Keratinocyte (primary cell): Measurements from ENCODE around the gene MAML2. TPM values are rescaled to one million over a fixed set of nuclear protein-coding genes. Genes with fewer than 3 reads are reported as not detected.

Experiments used
- DNase-seq: peaks from one replicate; pipeline ENCODE4 v3.0.0-alpha.2; 2011; ENCODE audit warnings: low read depth, missing footprints, low spot score
- FAIRE-seq: peaks from 2 replicates; lab custom pipeline; 2011; peaks lifted over from hg19 to GRCh38; lab: Jason Lieb, UNC
- H2AFZ ChIP-seq: 2 replicates; pipeline ENCODE4 v1.6.0; 2012; ENCODE audit warnings: low read length, control low read depth, inconsistent platforms; ENCODE audit not compliant: control insufficient read depth
- H3K27ac ChIP-seq: 2 replicates; pipeline ENCODE4 v1.5.1; 2011; ENCODE audit warnings: low read length; ENCODE audit not compliant: control insufficient read depth, insufficient read depth
- H3K27me3 ChIP-seq: 3 replicates; pipeline ENCODE4 v1.6.0; 2011; ENCODE audit warnings: low read length; ENCODE audit not compliant: control insufficient read depth, insufficient read depth; ENCODE audit errors: extremely low read depth
- H3K36me3 ChIP-seq, 2 experiments: 2 replicates in 1 of 2; 3 replicates in 1 of 2; pipeline ENCODE4 v1.5.1; 2011; ENCODE audit warnings: low read length in 2 of 2, mild to moderate bottlenecking in 1 of 2; ENCODE audit not compliant: control insufficient read depth in 2 of 2, insufficient read depth in 2 of 2; ENCODE audit errors: extremely low read depth in 1 of 2
- H3K4me1 ChIP-seq: 3 replicates; pipeline ENCODE4 v1.5.1; 2011; ENCODE audit warnings: low read length; ENCODE audit not compliant: control insufficient read depth, insufficient read depth; ENCODE audit errors: extremely low read depth
- H3K4me2 ChIP-seq: 3 replicates; pipeline ENCODE4 v1.6.0; 2011; ENCODE audit warnings: low read depth, low read length; ENCODE audit not compliant: control insufficient read depth, insufficient read depth; ENCODE audit errors: extremely low read depth
- H3K4me3 ChIP-seq, 3 experiments: fragments of 200-600 bp in 1 of 3; sonication (generic) in 1 of 3; 2 replicates in 2 of 3; 3 replicates in 1 of 3; pipeline ENCODE4 v1.5.1; 2011 to 2016; ENCODE audit warnings: low read length in 3 of 3, mild to moderate bottlenecking in 3 of 3, control low read depth in 2 of 3, inconsistent platforms in 1 of 3, low read depth in 1 of 3, mixed read lengths in 1 of 3, mixed run types in 1 of 3, moderate library complexity in 1 of 3; ENCODE audit not compliant: control insufficient read depth in 2 of 3, insufficient read depth in 2 of 3; ENCODE audit errors: extremely low read depth in 1 of 3
- H3K79me2 ChIP-seq: 2 replicates; pipeline ENCODE4 v1.6.0; 2012; ENCODE audit warnings: low read length; ENCODE audit not compliant: control insufficient read depth, insufficient read depth
- H3K9ac ChIP-seq: 3 replicates; pipeline ENCODE4 v1.6.0; 2011; ENCODE audit warnings: low read length; ENCODE audit not compliant: control insufficient read depth, insufficient read depth; ENCODE audit errors: extremely low read depth
- H3K9me1 ChIP-seq: 3 replicates; pipeline ENCODE4 v1.6.0; 2011; ENCODE audit warnings: low read length; ENCODE audit not compliant: control insufficient read depth, insufficient read depth; ENCODE audit errors: extremely low read depth
- H3K9me3 ChIP-seq: 2 replicates; pipeline ENCODE4 v1.5.1; 2012; ENCODE audit warnings: low read depth, low read length; ENCODE audit not compliant: control insufficient read depth
- H4K20me1 ChIP-seq: 3 replicates; pipeline ENCODE4 v1.6.0; 2011; ENCODE audit warnings: low read length; ENCODE audit not compliant: control insufficient read depth, insufficient read depth; ENCODE audit errors: extremely low read depth
- CTCF ChIP-seq, 3 experiments: IDR thresholded peaks in 1 of 3; conservative IDR thresholded peaks in 1 of 3; optimal IDR thresholded peaks in 1 of 3; 2 replicates in 2 of 3; 3 replicates in 1 of 3; pipeline versions ENCODE3 to v1.5.1; 2011; ENCODE audit warnings: low read length in 3 of 3, mild to moderate bottlenecking in 3 of 3, moderate library complexity in 2 of 3, control low read depth in 1 of 3, inconsistent platforms in 1 of 3; ENCODE audit not compliant: insufficient read depth in 2 of 3; ENCODE audit errors: extremely low read depth in 1 of 3
- EZH2 ChIP-seq: IDR thresholded peaks from one replicate; pipeline ENCODE4 v1.6.1; 2012; ENCODE audit warnings: inconsistent platforms, mild to moderate bottlenecking, low read length, moderate library complexity
- dilution Hi-C: fragments of 300-500 bp; cut with MboI; formaldehyde crosslinking; loops from one replicate; pipeline ENCODE4 v1.7.0; 2020; ENCODE audit warnings: low sequenced_read_pairs; ENCODE audit not compliant: extremely low pct_ligation_motif_present
- polyA plus RNA-seq, 5 experiments: library from polyadenylated mRNA; depleted of rRNA in 3 of 5; stranded (reverse) in 3 of 5; stranded (forward) in 1 of 5; unstranded in 1 of 5; fragments of >200 nt; gene quantifications; 1 replicate in 1 of 5; 2 replicates in 3 of 5; 3 replicates in 1 of 5; pipeline versions ENCODE4 v1.2.1 to v1.2.3, GENCODE V29; 2011 to 2012; ENCODE audit warnings: missing spikeins in 2 of 5, low read depth in 1 of 5, low replicate concordance in 1 of 5

MAML2 gene
- polyA plus RNA-seq, 1 donor (not counting 4 experiments of a cell fraction or from before 2014, with no cell fraction given) = 4.2 TPM

GRCh38 chr11:96331699-96332116 is 11.3 kb downstream of the MAML2 start:
- Histone ChIP-seq H3K4me1 (peaks cover 9% of the 10 kb centered on the region), H3K79me2 (peaks cover 15% of the 10 kb centered on the region), H4K20me1 (no peaks in the 10 kb centered on the region), H3K9me1 (no peaks in the 10 kb centered on the region), H3K9ac (no peak overlapping the region), H3K4me3 (no peak overlapping the region), H3K27me3 (no peaks in the 10 kb centered on the region), H3K27ac (no peak overlapping the region), H2AFZ (no peak overlapping the region), H3K9me3 (no peaks in the 10 kb centered on the region), H3K4me2 (no peak overlapping the region), H3K36me3 (no peaks in the 10 kb centered on the region)
- TF ChIP-seq EZH2 = no peak
- no peak for TF ChIP-seq CTCF (optimal IDR thresholded peaks at IDR 0.05 in 1 of 3, IDR thresholded peaks at IDR 0.05 in 1 of 3, conservative IDR thresholded peaks at IDR 0.05 in 1 of 3; ENCODE audit: extremely low read depth in 1 of 3, insufficient read depth in 2 of 3, low read length in 3 of 3)
- no peak for DNase-seq
- FAIRE-seq = no peak
- dilution Hi-C loops = no loop called here

- no peaks in the 10 kb centered on the region for H4K20me1 ChIP-seq
- peaks cover 15% of the 10 kb centered on the region for H3K79me2 ChIP-seq
- no peak overlapping the region for H3K27ac ChIP-seq
- no peaks in the 10 kb centered on the region for H3K9me3 ChIP-seq
- no peak overlapping the region for H3K4me2 ChIP-seq
- H3K9ac ChIP-seq = no peak overlapping the region
- TF ChIP-seq EZH2 (no peak), CTCF (optimal IDR thresholded peaks at IDR 0.05 in 1 of 3, IDR thresholded peaks at IDR 0.05 in 1 of 3, conservative IDR thresholded peaks at IDR 0.05 in 1 of 3; ENCODE audit: extremely low read depth in 1 of 3, insufficient read depth in 2 of 3, low read length in 3 of 3) (no peak)
- DNase-seq (no peak), FAIRE-seq (no peak)
- H3K36me3 ChIP-seq = no peaks in the 10 kb centered on the region
- no peak overlapping the region for H3K4me3 ChIP-seq
- H3K27me3 ChIP-seq = no peaks in the 10 kb centered on the region
- H3K9me1 ChIP-seq = no peaks in the 10 kb centered on the region
- no peak overlapping the region for H2AFZ ChIP-seq
- dilution Hi-C loops = no loop called here
- peaks cover 18% of the 10 kb centered on the region for H3K4me1 ChIP-seq
Measured at GRCh38 chr11:96330511-96330859, 12.5 kb downstream of the MAML2 start.
